Skin of body (tissue), 2 donors: ENCODE results near the gene CPNE8. TPM values are rescaled to one million over a fixed set of nuclear protein-coding genes. Genes with fewer than 3 reads are reported as not detected.

Experiments used
- DNase-seq: peaks from one replicate; lab custom pipeline; 2025; lab: John Stamatoyannopoulos, UW
- total RNA-seq: library from RNA; depleted of rRNA; stranded (reverse); fragments of >200 nt; gene quantifications from one replicate; pipeline ENCODE4 v1.2.3, GENCODE V29; 2014

The CPNE8 gene
- total RNA-seq, 1 donor from 2014 or later = 7.3 TPM

GRCh38 chr12:38648813-38649212 lies 256.6 kb downstream of the CPNE8 start:
- DNase-seq = no peak

GRCh38 chr12:38646146-38646545 lies 259.2 kb downstream of the CPNE8 start:
- DNase-seq = no peak

- no peak for DNase-seq
These were observed 265.8 kb downstream of the CPNE8 start for GRCh38 chr12:38639625-38640024.

- no peak for DNase-seq
These were observed 267.0 kb downstream of the CPNE8 start for GRCh38 chr12:38638401-38638800.

GRCh38 chr12:38633511-38633910 lies 271.9 kb downstream of the CPNE8 start:
- DNase-seq = no peak

GRCh38 chr12:38629064-38629463 lies 276.3 kb downstream of the CPNE8 start:
- DNase-seq = no peak

GRCh38 chr12:38628288-38628687 lies 277.1 kb downstream of the CPNE8 start:
- DNase-seq = no peak

- DNase-seq = no peak
These were observed 280.1 kb downstream of the CPNE8 start for GRCh38 chr12:38625306-38625705.

- DNase-seq = no peak
These were observed 291.2 kb downstream of the CPNE8 start for GRCh38 chr12:38614171-38614570.

- DNase-seq = no peak
These were observed 294.5 kb downstream of the CPNE8 start for GRCh38 chr12:38610808-38611350.

- no peak for DNase-seq
These were observed 298.1 kb downstream of the CPNE8 start for GRCh38 chr12:38607295-38607694.
